HS-5 (cell line): Measurements from ENCODE around the gene ATP11C.
"Not testable (repeated sequence)": the region's sequence is repeated elsewhere in the genome, so short reads cannot be mapped to it uniquely, and the experiment has no call there.

ENCODE experiments used
- DNase-seq: peaks from one replicate; pipeline ENCODE4 v3.0.0-alpha.2; 2012; ENCODE audit warnings: low read depth

ATP11C gene

GRCh38 chrX:139924069-139924695 lies 8.7 kb downstream of the ATP11C start:
- DNase-seq, result no peak

GRCh38 chrX:139921142-139921541 lies 11.7 kb downstream of the ATP11C start:
- not testable (repeated sequence) for DNase-seq

GRCh38 chrX:139920316-139920715 lies 12.5 kb downstream of the ATP11C start:
- no peak for DNase-seq

- no peak for DNase-seq
These were observed 18.4 kb downstream of the ATP11C start for GRCh38 chrX:139914421-139914820.

- no peak for DNase-seq
These were observed 23.1 kb downstream of the ATP11C start for GRCh38 chrX:139909712-139910111.

GRCh38 chrX:139907078-139907477 lies 25.8 kb downstream of the ATP11C start:
- no peak for DNase-seq

GRCh38 chrX:139905743-139906142 lies 27.1 kb downstream of the ATP11C start:
- no peak for DNase-seq

GRCh38 chrX:139905051-139905450 lies 27.8 kb downstream of the ATP11C start:
- no peak for DNase-seq

- DNase-seq, result no peak
These were observed 29.6 kb downstream of the ATP11C start for GRCh38 chrX:139903210-139903609.

- no peak for DNase-seq
These were observed 30.3 kb downstream of the ATP11C start for GRCh38 chrX:139902559-139902958.

- no peak for DNase-seq
These were observed 34.5 kb downstream of the ATP11C start for GRCh38 chrX:139898334-139898733.

GRCh38 chrX:139892512-139892911 lies 40.3 kb downstream of the ATP11C start:
- no peak for DNase-seq

GRCh38 chrX:139890991-139891700 lies 41.7 kb downstream of the ATP11C start:
- DNase-seq, result peak; percentile 63

GRCh38 chrX:139889760-139890159 lies 43.1 kb downstream of the ATP11C start:
- no peak for DNase-seq

- DNase-seq, result no peak
These were observed 48.9 kb downstream of the ATP11C start for GRCh38 chrX:139883984-139884383.

GRCh38 chrX:139882299-139882698 lies 50.6 kb downstream of the ATP11C start:
- DNase-seq, result no peak

GRCh38 chrX:139881572-139881971 lies 51.3 kb downstream of the ATP11C start:
- DNase-seq, result peak; percentile 28

GRCh38 chrX:139881130-139881529 lies 51.7 kb downstream of the ATP11C start:
- peak; percentile 20 for DNase-seq

- no peak for DNase-seq
These were observed 55.0 kb downstream of the ATP11C start for GRCh38 chrX:139877710-139878414.

GRCh38 chrX:139875841-139876240 lies 57.0 kb downstream of the ATP11C start:
- DNase-seq, result no peak

GRCh38 chrX:139869796-139870195 lies 63.1 kb downstream of the ATP11C start:
- DNase-seq, result no peak

GRCh38 chrX:139864640-139865039 lies 68.2 kb downstream of the ATP11C start:
- no peak for DNase-seq

GRCh38 chrX:139862208-139862607 lies 70.6 kb downstream of the ATP11C start:
- DNase-seq, result no peak
